GM12878 (cell line): ENCODE measurements around the gene SMARCD2. TPM values are rescaled to one million over a fixed set of nuclear protein-coding genes. Genes with fewer than 3 reads are reported as not detected.

Source experiments
- ATAC-seq: fragments of 200-7000 bp; cut with Tn5 transposase; 3 replicates; pipeline ENCODE4 v1.9.1; 2020; ENCODE audit warnings: mild to moderate bottlenecking, moderate library complexity
- BruUV-seq: library from RNA; stranded (reverse); fragments of 400-500 nt; replicated peaks from 2 replicates; lab custom pipeline; 2021; lab: Mats Ljungman, UMichigan
- CTCF ChIA-PET: fragments of 300-600 bp; sonication (Branson Sonifier 250); formaldehyde crosslinking; extraction: SDS; loops from one replicate; lab custom pipeline; 2021; ENCODE audit warnings: inconsistent platforms; lab: Yijun Ruan, JAX
- POLR2A ChIA-PET: fragments of 350-600 bp; formaldehyde crosslinking; extraction: SDS; loops from one replicate; lab custom pipeline; 2021; ENCODE audit warnings: inconsistent platforms; lab: Charles Lee
- RAD21 ChIA-PET: fragments of 300-600 bp; sonication (Branson Sonifier 250); formaldehyde crosslinking; loops from one replicate; lab custom pipeline; 2023; ENCODE audit warnings: antibody characterized with exemption; ENCODE audit not compliant: unreplicated experiment; lab: Charles Lee
- SMC1A ChIA-PET: fragments of 300-600 bp; sonication (Branson Sonifier 250); formaldehyde crosslinking; loops from one replicate; lab custom pipeline; 2023; ENCODE audit not compliant: unreplicated experiment, uncharacterized antibody; lab: Charles Lee
- DNase-seq: peaks from one replicate; pipeline ENCODE4 v3.0.0-alpha.2; 2011; ENCODE audit warnings: low read depth, low spot score
- FAIRE-seq: peaks from 3 replicates; lab custom pipeline; 2011; peaks lifted over from hg19 to GRCh38; lab: Jason Lieb, UNC
- H2AFZ ChIP-seq: 2 replicates; pipeline ENCODE4 v1.6.0; 2011; ENCODE audit warnings: low read depth, low read length, control low read depth; ENCODE audit not compliant: control insufficient read depth
- H3K27ac ChIP-seq: 2 replicates; pipeline ENCODE4 v1.5.1; 2011; ENCODE audit warnings: control low read depth; ENCODE audit not compliant: control insufficient read depth, insufficient read depth
- H3K27me3 ChIP-seq, 2 experiments: replicated peaks in 1 of 2; 2 replicates each; pipeline versions ENCODE4 v1.6.0 to v1.6.1; 2011; ENCODE audit warnings: low read length in 1 of 2; ENCODE audit not compliant: control insufficient read depth in 2 of 2, insufficient read depth in 2 of 2
- H3K36me3 ChIP-seq, 2 experiments: 2 replicates each; pipeline ENCODE4 v1.5.1; 2011; ENCODE audit warnings: low read length in 1 of 2; ENCODE audit not compliant: control insufficient read depth in 2 of 2, insufficient read depth in 2 of 2
- H3K4me1 ChIP-seq: 2 replicates; pipeline ENCODE4 v1.6.1; 2011; ENCODE audit warnings: mild to moderate bottlenecking, low read length, moderate library complexity, mixed read lengths; ENCODE audit not compliant: control insufficient read depth, insufficient read depth
- H3K4me2 ChIP-seq: 2 replicates; pipeline ENCODE4 v1.6.0; 2011; ENCODE audit warnings: control low read depth; ENCODE audit not compliant: control insufficient read depth, insufficient read depth
- H3K4me3 ChIP-seq: fragments of 200-600 bp; sonication (generic); 2 replicates; pipeline ENCODE4 v1.5.1; 2016
- H3K79me2 ChIP-seq: 2 replicates; pipeline ENCODE4 v1.6.0; 2011; ENCODE audit warnings: low read length; ENCODE audit not compliant: control insufficient read depth, insufficient read depth
- H3K9ac ChIP-seq: 2 replicates; pipeline ENCODE4 v1.8.0; 2011; ENCODE audit warnings: low read length, control low read depth, mixed read lengths; ENCODE audit not compliant: control insufficient read depth, insufficient read depth
- H3K9me3 ChIP-seq: replicated peaks from 3 replicates; pipeline ENCODE4 v1.5.1; 2011; ENCODE audit warnings: mild to moderate bottlenecking, low read length; ENCODE audit not compliant: control insufficient read depth, insufficient read depth
- H4K20me1 ChIP-seq: 2 replicates; pipeline ENCODE4 v1.6.0; 2011; ENCODE audit not compliant: control insufficient read depth, insufficient read depth
- ASH2L ChIP-seq: fragments of 300-600, 200-600 bp; sonication (generic); IDR thresholded peaks from 2 replicates; pipeline ENCODE4 v1.6.1; 2017; ENCODE audit warnings: low read depth, mild to moderate bottlenecking, borderline replicate concordance
- BACH1 ChIP-seq: fragments of 450-650 bp; IDR thresholded peaks from 2 replicates; pipeline ENCODE4 v1.6.1; 2017; ENCODE audit warnings: mild to moderate bottlenecking, borderline replicate concordance
- CHD4 ChIP-seq: fragments of 200-600 bp; sonication (generic); IDR thresholded peaks from 2 replicates; pipeline ENCODE4 v1.6.1; 2016; ENCODE audit warnings: mild to moderate bottlenecking
- DPF2 ChIP-seq: fragments of 450-650 bp; IDR thresholded peaks from 2 replicates; pipeline ENCODE4 v1.6.1; 2017; ENCODE audit warnings: mild to moderate bottlenecking
- HDGF ChIP-seq: fragments of 450-650 bp; IDR thresholded peaks from 2 replicates; pipeline ENCODE4 v1.6.1; 2016; ENCODE audit warnings: antibody characterized with exemption
- MEF2A ChIP-seq: IDR thresholded peaks from 2 replicates; pipeline ENCODE4 v1.6.1; 2011; ENCODE audit warnings: low read depth, mild to moderate bottlenecking, low read length, moderate library complexity; ENCODE audit not compliant: insufficient read depth
- MEF2B ChIP-seq: fragments of 450-650 bp; IDR thresholded peaks from 2 replicates; pipeline ENCODE4 v1.6.1; 2018; ENCODE audit warnings: mild to moderate bottlenecking, moderate library complexity; ENCODE audit not compliant: partially characterized antibody, poor library complexity, severe bottlenecking
- MYB ChIP-seq: fragments of 150-350 bp; IDR thresholded peaks from 2 replicates; pipeline ENCODE4 v1.6.1; 2014; ENCODE audit warnings: mild to moderate bottlenecking, low read depth, low read length, borderline replicate concordance
- NFXL1 ChIP-seq: fragments of 450-650 bp; IDR thresholded peaks from 2 replicates; pipeline ENCODE4 v1.6.1; 2017; ENCODE audit warnings: antibody characterized with exemption, mild to moderate bottlenecking, borderline replicate concordance
- NFYB ChIP-seq: IDR thresholded peaks from 2 replicates; pipeline ENCODE4 v1.6.1; 2011; ENCODE audit warnings: low read depth, mild to moderate bottlenecking, low read length, improper control_type of control experiment, moderate library complexity; ENCODE audit not compliant: insufficient read depth
- SMC3 ChIP-seq: IDR thresholded peaks from 2 replicates; pipeline ENCODE4 v1.6.1; 2011; ENCODE audit warnings: low read length, improper control_type of control experiment, borderline replicate concordance
- YY1 ChIP-seq: IDR thresholded peaks from 2 replicates; pipeline ENCODE4 v1.6.1; 2011; ENCODE audit warnings: low read depth, mild to moderate bottlenecking, low read length
- ZNF622 ChIP-seq: fragments of 450-650 bp; IDR thresholded peaks from 2 replicates; pipeline ENCODE4 v1.6.1; 2017; ENCODE audit warnings: mild to moderate bottlenecking, inconsistent platforms
- WGBS: methylation state at CpG from one replicate; pipeline ENCODE4 v1.1.6; 2016; ENCODE audit warnings: low lambda C conversion rate; ENCODE audit not compliant: insufficient replicate concordance, insufficient coverage; ENCODE audit errors: missing lambda C conversion rate; 5-methylcytosine and 5-hydroxymethylcytosine counted together
- in situ Hi-C: fragments of 300-500 bp; cut with MboI; formaldehyde crosslinking; loops from 9 replicates; pipeline ENCODE4 v1.14.3; 2018; ENCODE audit warnings: mixed read lengths
- intact Hi-C: fragments of 100-400 bp; cut with micrococcal nuclease; formaldehyde crosslinking; loops from one replicate; pipeline ENCODE4 v1.14.2; 2022; ENCODE audit not compliant: unreplicated experiment
- polyA plus RNA-seq, 11 experiments: library from polyadenylated mRNA; depleted of rRNA in 4 of 11; unstranded in 6 of 11; stranded (reverse) in 5 of 11; fragments of >200 nt; fragmentation: Nextera tagmentation in 4 of 11; fragmentation: Illumina TruSeq in 1 of 11; extraction: Ambion mirVana in 4 of 11; extraction: Trizol in 1 of 11; gene quantifications; 1 replicate in 1 of 11; 2 replicates in 10 of 11; pipeline versions ENCODE4 v1.2.1 to v1.2.3, GENCODE V29; 2011 to 2016; ENCODE audit warnings: inconsistent platforms in 2 of 11, missing spikeins in 2 of 11, low read depth in 1 of 11
- total RNA-seq, 4 experiments: library from RNA; depleted of rRNA in 3 of 4; stranded (reverse); fragments of >200 nt in 3 of 4; fragmentation: Illumina TruSeq in 1 of 4; extraction: Trizol in 1 of 4; gene quantifications; 2 replicates each; pipeline versions ENCODE4 v1.2.1 to v1.2.3, GENCODE V29; 2013 to 2021
- TF ChIP-seq, protein P1 (sequence below): fragments of 450-650 bp; IDR thresholded peaks from 2 replicates; pipeline ENCODE4 v1.6.1; 2018; ENCODE audit warnings: borderline replicate concordance, mild to moderate bottlenecking; ENCODE audit not compliant: partially characterized antibody

The SMARCD2 gene
- total and polyA plus RNA-seq, 10 of the 15 experiments (the other 5 are each of a cell fraction or from before 2014, with no cell fraction given) = 2.4 to 111 (median 63.6) TPM

DNA sequence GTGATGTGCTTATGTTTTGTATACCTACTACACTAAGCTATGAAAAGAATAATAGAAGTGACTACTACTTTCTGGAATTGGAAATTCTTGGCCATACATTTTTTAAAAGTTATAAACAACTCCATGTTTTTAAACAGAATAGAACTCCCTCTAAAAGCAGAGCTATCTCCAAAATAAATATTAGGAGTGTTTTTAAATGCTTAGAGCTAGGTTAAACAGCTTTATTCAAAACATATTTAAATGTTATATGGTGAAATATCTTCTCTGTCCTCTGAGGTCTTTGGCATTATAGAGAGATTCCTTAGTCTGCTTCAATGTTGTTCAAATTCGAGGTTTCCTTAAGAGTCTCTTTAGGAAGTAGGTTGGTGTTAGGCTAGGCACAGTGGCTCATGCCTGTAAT, 38.2 kb downstream of the SMARCD2 start:
- ATAC-seq (no peak), FAIRE-seq (no peak), DNase-seq (no peak)
- Histone ChIP-seq H3K36me3 (peaks cover 5 to 46% of the 10 kb centered on the region in 2 experiments), H3K4me3 (no peak overlapping the region), H2AFZ (no peak overlapping the region), H3K79me2 (no peaks in the 10 kb centered on the region), H3K27ac (no peak overlapping the region), H3K4me2 (no peak overlapping the region), H4K20me1 (no peaks in the 10 kb centered on the region; the same call in 1 of the 2 replicates), H3K4me1 (no peaks in the 10 kb centered on the region), H3K9me3 (no peaks in the 10 kb centered on the region), H3K27me3 (no peaks in the 10 kb centered on the region), H3K9ac (no peak overlapping the region)
- ChIA-PET POLR2A (interaction anchor here (1.0 to 1.4 kb wide), 4 partner anchors 22 to 35 kb away, joined by 3 to 6 read pairs (median 3); partner anchors contain the start of genes CCDC47 and DDX42), CTCF (interaction anchor here (0.8 to 2.2 kb wide), 7 partner anchors 20 to 379 kb away, joined by 3 to 6 read pairs (median 4); no protein-coding TSS in a partner anchor), SMC1A (interaction anchor here (0.9 to 1.6 kb wide), 7 partner anchors 14 to 379 kb away, joined by 3 to 8 read pairs (median 3); no protein-coding TSS in a partner anchor), RAD21 (interaction anchor here (1.2 kb wide), 1 partner anchor 45 kb away, joined by 3 read pairs; no protein-coding TSS in a partner anchor)
- WGBS = 95% methylated on average over 1 of the region's 1 CpG
- TF ChIP-seq BACH1 (no peak), ASH2L (no peak), NFYB (no peak), HDGF (no peak), NFXL1 (no peak), CHD4 (no peak), MEF2B (no peak), MYB (no peak), ZNF622 (no peak), SMC3 (no peak), YY1 (no peak), DPF2 (no peak), MEF2A (no peak)
- TF ChIP-seq, protein P1, sequence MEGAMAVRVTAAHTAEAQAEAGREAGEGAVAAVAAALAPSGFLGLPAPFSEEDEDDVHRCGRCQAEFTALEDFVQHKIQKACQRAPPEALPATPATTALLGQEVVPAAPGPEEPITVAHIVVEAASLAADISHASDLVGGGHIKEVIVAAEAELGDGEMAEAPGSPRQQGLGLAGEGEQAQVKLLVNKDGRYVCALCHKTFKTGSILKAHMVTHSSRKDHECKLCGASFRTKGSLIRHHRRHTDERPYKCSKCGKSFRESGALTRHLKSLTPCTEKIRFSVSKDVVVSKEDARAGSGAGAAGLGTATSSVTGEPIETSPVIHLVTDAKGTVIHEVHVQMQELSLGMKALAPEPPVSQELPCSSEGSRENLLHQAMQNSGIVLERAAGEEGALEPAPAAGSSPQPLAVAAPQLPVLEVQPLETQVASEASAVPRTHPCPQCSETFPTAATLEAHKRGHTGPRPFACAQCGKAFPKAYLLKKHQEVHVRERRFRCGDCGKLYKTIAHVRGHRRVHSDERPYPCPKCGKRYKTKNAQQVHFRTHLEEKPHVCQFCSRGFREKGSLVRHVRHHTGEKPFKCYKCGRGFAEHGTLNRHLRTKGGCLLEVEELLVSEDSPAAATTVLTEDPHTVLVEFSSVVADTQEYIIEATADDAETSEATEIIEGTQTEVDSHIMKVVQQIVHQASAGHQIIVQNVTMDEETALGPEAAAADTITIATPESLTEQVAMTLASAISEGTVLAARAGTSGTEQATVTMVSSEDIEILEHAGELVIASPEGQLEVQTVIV = no peak
- in situ Hi-C loops (no loop called here), intact Hi-C loops (no loop called here)
- BruUV-seq = no TSS peak
